Inflammatory macrophage treated with lipopolysaccharide for 4 hours (primary cell): ENCODE results near the gene SYT15.
"Not testable (repeated sequence)": the region's sequence is repeated elsewhere in the genome, so short reads cannot be mapped to it uniquely, and the experiment has no call there.

Experiments
- DNase-seq: peaks from one replicate; pipeline ENCODE4 v3.0.0-alpha.2; 2020

Gene SYT15

GRCh38 chr10:46594453-46595063 is 15.6 kb downstream of the SYT15 start:
- not testable (repeated sequence) for DNase-seq

- DNase-seq: peak; percentile 68
These were observed 17.6 kb downstream of the SYT15 start for GRCh38 chr10:46596570-46596969.

- not testable (repeated sequence) for DNase-seq
These were observed 18.8 kb downstream of the SYT15 start for GRCh38 chr10:46597616-46598246.

GRCh38 chr10:46600516-46600915 is 21.6 kb downstream of the SYT15 start:
- not testable (repeated sequence) for DNase-seq

GRCh38 chr10:46615540-46615939 is 36.6 kb downstream of the SYT15 start:
- DNase-seq: not testable (repeated sequence)

GRCh38 chr10:46616227-46616626 is 37.3 kb downstream of the SYT15 start:
- DNase-seq: not testable (repeated sequence)

- peak; percentile 64 for DNase-seq
These were observed 38.2 kb downstream of the SYT15 start for GRCh38 chr10:46617134-46617533.

GRCh38 chr10:46617913-46618312 is 39.0 kb downstream of the SYT15 start:
- not testable (repeated sequence) for DNase-seq

GRCh38 chr10:46623899-46624654 is 45.1 kb downstream of the SYT15 start:
- DNase-seq: not testable (repeated sequence)

- not testable (repeated sequence) for DNase-seq
These were observed 50.9 kb downstream of the SYT15 start for GRCh38 chr10:46629805-46630204.

- not testable (repeated sequence) for DNase-seq
These were observed 51.9 kb downstream of the SYT15 start for GRCh38 chr10:46630816-46631215.

GRCh38 chr10:46631683-46632082 is 52.8 kb downstream of the SYT15 start:
- DNase-seq: not testable (repeated sequence)

GRCh38 chr10:46634698-46635097 is 55.8 kb downstream of the SYT15 start:
- not testable (repeated sequence) for DNase-seq

- not testable (repeated sequence) for DNase-seq
These were observed 56.5 kb downstream of the SYT15 start for GRCh38 chr10:46635364-46635959.

GRCh38 chr10:46640005-46640404 is 61.1 kb downstream of the SYT15 start:
- DNase-seq: not testable (repeated sequence)
